ENCODE measurements around the gene LTF. TPM values are rescaled to one million over a fixed set of nuclear protein-coding genes. Genes with fewer than 3 reads are reported as not detected.

The LTF gene
- total RNA-seq, 1 donor from 2014 or later: not detected

- Mint-ChIP-seq H3K4me1 (ENCODE audit: low read depth, unreplicated experiment) (no peaks in the 10 kb centered on the region), H3K27me3 (ENCODE audit: unreplicated experiment) (peaks cover 7% of the 10 kb centered on the region), H3K9me3 (ENCODE audit: unreplicated experiment) (peaks cover 7% of the 10 kb centered on the region), H3K36me3 (ENCODE audit: unreplicated experiment) (peaks cover 6% of the 10 kb centered on the region), H3K27ac (ENCODE audit: unreplicated experiment) (no peak overlapping the region), H3K4me3 (ENCODE audit: unreplicated experiment) (no peak overlapping the region)
- DNase-seq: no peak
- TF ChIP-seq, protein P1, sequence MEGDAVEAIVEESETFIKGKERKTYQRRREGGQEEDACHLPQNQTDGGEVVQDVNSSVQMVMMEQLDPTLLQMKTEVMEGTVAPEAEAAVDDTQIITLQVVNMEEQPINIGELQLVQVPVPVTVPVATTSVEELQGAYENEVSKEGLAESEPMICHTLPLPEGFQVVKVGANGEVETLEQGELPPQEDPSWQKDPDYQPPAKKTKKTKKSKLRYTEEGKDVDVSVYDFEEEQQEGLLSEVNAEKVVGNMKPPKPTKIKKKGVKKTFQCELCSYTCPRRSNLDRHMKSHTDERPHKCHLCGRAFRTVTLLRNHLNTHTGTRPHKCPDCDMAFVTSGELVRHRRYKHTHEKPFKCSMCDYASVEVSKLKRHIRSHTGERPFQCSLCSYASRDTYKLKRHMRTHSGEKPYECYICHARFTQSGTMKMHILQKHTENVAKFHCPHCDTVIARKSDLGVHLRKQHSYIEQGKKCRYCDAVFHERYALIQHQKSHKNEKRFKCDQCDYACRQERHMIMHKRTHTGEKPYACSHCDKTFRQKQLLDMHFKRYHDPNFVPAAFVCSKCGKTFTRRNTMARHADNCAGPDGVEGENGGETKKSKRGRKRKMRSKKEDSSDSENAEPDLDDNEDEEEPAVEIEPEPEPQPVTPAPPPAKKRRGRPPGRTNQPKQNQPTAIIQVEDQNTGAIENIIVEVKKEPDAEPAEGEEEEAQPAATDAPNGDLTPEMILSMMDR (IDR thresholded peaks at IDR 0.05; ENCODE audit: partially characterized antibody, unreplicated experiment): no peak
These were observed 25.2 kb upstream of the LTF start for GRCh38 chr3:46489875-46490274.

GRCh38 chr3:46489381-46489780 lies 24.7 kb upstream of the LTF start:
- peaks cover 6% of the 10 kb centered on the region for H3K36me3 Mint-ChIP-seq (ENCODE audit: unreplicated experiment)
- DNase-seq: no peak
- TF ChIP-seq, protein P1 (IDR thresholded peaks at IDR 0.05; ENCODE audit: partially characterized antibody, unreplicated experiment): no peak
- H3K4me3 Mint-ChIP-seq (ENCODE audit: unreplicated experiment): no peak overlapping the region
- no peak overlapping the region for H3K27ac Mint-ChIP-seq (ENCODE audit: unreplicated experiment)
- peaks cover 7% of the 10 kb centered on the region for H3K27me3 Mint-ChIP-seq (ENCODE audit: unreplicated experiment)
- peaks cover 2% of the 10 kb centered on the region for H3K4me1 Mint-ChIP-seq (ENCODE audit: low read depth, unreplicated experiment)
- H3K9me3 Mint-ChIP-seq (ENCODE audit: unreplicated experiment): peaks cover 7% of the 10 kb centered on the region

- no peak overlapping the region for H3K4me3 Mint-ChIP-seq (ENCODE audit: unreplicated experiment)
- H3K4me1 Mint-ChIP-seq (ENCODE audit: low read depth, unreplicated experiment): peaks cover 2% of the 10 kb centered on the region
- H3K9me3 Mint-ChIP-seq (ENCODE audit: unreplicated experiment): peaks cover 7% of the 10 kb centered on the region
- peaks cover 6% of the 10 kb centered on the region for H3K36me3 Mint-ChIP-seq (ENCODE audit: unreplicated experiment)
- H3K27me3 Mint-ChIP-seq (ENCODE audit: unreplicated experiment): peaks cover 7% of the 10 kb centered on the region
- no peak overlapping the region for H3K27ac Mint-ChIP-seq (ENCODE audit: unreplicated experiment)
- TF ChIP-seq, protein P1 (IDR thresholded peaks at IDR 0.05; ENCODE audit: partially characterized antibody, unreplicated experiment): peak; percentile 82
- peak; percentile 95 for DNase-seq
These were observed 24.1 kb upstream of the LTF start for GRCh38 chr3:46488735-46489361.

- Mint-ChIP-seq H3K4me3 (ENCODE audit: unreplicated experiment) (no peak overlapping the region), H3K36me3 (ENCODE audit: unreplicated experiment) (peaks cover 6% of the 10 kb centered on the region), H3K27me3 (ENCODE audit: unreplicated experiment) (no peaks in the 10 kb centered on the region), H3K4me1 (ENCODE audit: low read depth, unreplicated experiment) (peaks cover 2% of the 10 kb centered on the region), H3K27ac (ENCODE audit: unreplicated experiment) (no peak overlapping the region), H3K9me3 (ENCODE audit: unreplicated experiment) (no peaks in the 10 kb centered on the region)
- TF ChIP-seq, protein P1 (IDR thresholded peaks at IDR 0.05; ENCODE audit: partially characterized antibody, unreplicated experiment): no peak
- DNase-seq: no peak
These were observed 21.1 kb upstream of the LTF start for GRCh38 chr3:46485779-46486175.

GRCh38 chr3:46484911-46485778 lies 20.4 kb upstream of the LTF start:
- peak; percentile 53 for DNase-seq
- TF ChIP-seq, protein P1 (IDR thresholded peaks at IDR 0.05; ENCODE audit: partially characterized antibody, unreplicated experiment): no peak
- Mint-ChIP-seq H3K9me3 (ENCODE audit: unreplicated experiment) (no peaks in the 10 kb centered on the region), H3K36me3 (ENCODE audit: unreplicated experiment) (peaks cover 6% of the 10 kb centered on the region), H3K27me3 (ENCODE audit: unreplicated experiment) (no peaks in the 10 kb centered on the region), H3K4me1 (ENCODE audit: low read depth, unreplicated experiment) (peaks cover 2% of the 10 kb centered on the region), H3K4me3 (ENCODE audit: unreplicated experiment) (no peak overlapping the region), H3K27ac (ENCODE audit: unreplicated experiment) (no peak overlapping the region)

Measured in glutamatergic neuron (in vitro differentiated cells).